ENCODE results near the gene MYG1. TPM values are rescaled to one million over a fixed set of nuclear protein-coding genes. Genes with fewer than 3 reads are reported as not detected.
"Not testable (repeated sequence)": the region's sequence is repeated elsewhere in the genome, so short reads cannot be mapped to it uniquely, and the experiment has no call there.

MYG1 gene
- total RNA-seq, 1 donor from 2014 or later = 35.3 TPM

GRCh38 chr12:53330671-53331070 is 31.2 kb downstream of the MYG1 start:
- Histone ChIP-seq H3K27ac (no peak overlapping the region), H3K27me3 (ENCODE audit: low read depth) (peaks cover 7% of the 10 kb centered on the region), H3K36me3 (no peaks in the 10 kb centered on the region), H3K4me1 (peaks cover 6% of the 10 kb centered on the region), H3K4me3 (no peak overlapping the region), H3K9me3 (no peaks in the 10 kb centered on the region)
- TF ChIP-seq CTCF (IDR thresholded peaks at IDR 0.05) = no peak
- DNase-seq = no peak
- ATAC-seq = no peak
- intact Hi-C loops (cut with DNase I) = no loop called here

GRCh38 chr12:53332339-53332738 is 32.8 kb downstream of the MYG1 start:
- peaks cover 17% of the 10 kb centered on the region for H3K27me3 ChIP-seq (ENCODE audit: low read depth)

GRCh38 chr12:53332744-53333143 is 33.2 kb downstream of the MYG1 start:
- Histone ChIP-seq H3K36me3 (no peaks in the 10 kb centered on the region), H3K9me3 (no peaks in the 10 kb centered on the region), H3K27ac (no peak overlapping the region), H3K4me1 (no peaks in the 10 kb centered on the region), H3K27me3 (ENCODE audit: low read depth) (peaks cover 17% of the 10 kb centered on the region), H3K4me3 (no peak overlapping the region)
- intact Hi-C loops (cut with DNase I) = no loop called here
- no peak for DNase-seq
- TF ChIP-seq CTCF (IDR thresholded peaks at IDR 0.05) = no peak
- ATAC-seq = no peak

More at GRCh38 chr12:53332339-53332738, 32.8 kb downstream of the MYG1 start:
- H3K27ac ChIP-seq; DNase-seq; H3K4me1 ChIP-seq; H3K9me3 ChIP-seq; H3K36me3 ChIP-seq; ATAC-seq; intact Hi-C loops (cut with DNase I); H3K4me3 ChIP-seq: not testable (repeated sequence)

- intact Hi-C loops (cut with DNase I) = no loop called here
- no peaks in the 10 kb centered on the region for H3K9me3 ChIP-seq
- H3K4me1 ChIP-seq = no peaks in the 10 kb centered on the region
- no peak overlapping the region for H3K27ac ChIP-seq
- no peaks in the 10 kb centered on the region for H3K36me3 ChIP-seq
- TF ChIP-seq CTCF (IDR thresholded peaks at IDR 0.05) = no peak
- no peak for DNase-seq
- H3K27me3 ChIP-seq (ENCODE audit: low read depth) = peaks cover 17% of the 10 kb centered on the region
- no peak overlapping the region for H3K4me3 ChIP-seq
- ATAC-seq = no peak
Measured at GRCh38 chr12:53333289-53333688, 33.8 kb downstream of the MYG1 start.

GRCh38 chr12:53333845-53334244 is 34.4 kb downstream of the MYG1 start:
- no peaks in the 10 kb centered on the region for H3K36me3 ChIP-seq
- DNase-seq (no peak), ATAC-seq (no peak)
- H3K4me3 ChIP-seq = no peak overlapping the region
- intact Hi-C loops (cut with DNase I) = no loop called here
- H3K27me3 ChIP-seq (ENCODE audit: low read depth) = peaks cover 20% of the 10 kb centered on the region
- H3K9me3 ChIP-seq = no peaks in the 10 kb centered on the region
- no peak for TF ChIP-seq CTCF (IDR thresholded peaks at IDR 0.05)
- H3K4me1 ChIP-seq = no peaks in the 10 kb centered on the region
- H3K27ac ChIP-seq = no peak overlapping the region

- ATAC-seq (no peak), DNase-seq (no peak)
- no peak overlapping the region for H3K4me3 ChIP-seq
- intact Hi-C loops (cut with DNase I) = no loop called here
- no peak for TF ChIP-seq CTCF (IDR thresholded peaks at IDR 0.05)
- no peaks in the 10 kb centered on the region for H3K36me3 ChIP-seq
- H3K27me3 ChIP-seq (ENCODE audit: low read depth) = peaks cover 22% of the 10 kb centered on the region
- H3K4me1 ChIP-seq = no peaks in the 10 kb centered on the region
- no peaks in the 10 kb centered on the region for H3K9me3 ChIP-seq
- no peak overlapping the region for H3K27ac ChIP-seq
Measured at GRCh38 chr12:53334822-53335221, 35.3 kb downstream of the MYG1 start.
